CD4-positive, alpha-beta T cell treated with Interleukin-17A for 1 hour (primary cell): ENCODE data around the gene FPGS.
A peak's percentile ranks its signal among the peaks of the same experiment; 100 is the strongest.
"Not testable (repeated sequence)": the region's sequence is repeated elsewhere in the genome, so short reads cannot be mapped to it uniquely, and the experiment has no call there.

Experiments
- DNase-seq: peaks from one replicate; pipeline ENCODE4 v3.0.0-alpha.2; 2020

Gene FPGS

GRCh38 chr9:127814619-127815511 lies 12.2 kb downstream of the FPGS start:
- DNase-seq = no peak

GRCh38 chr9:127815512-127816361 lies 13.1 kb downstream of the FPGS start:
- DNase-seq = no peak

- DNase-seq = no peak
Measured at GRCh38 chr9:127816362-127816725, 13.7 kb downstream of the FPGS start.

- DNase-seq = no peak
Measured at GRCh38 chr9:127816728-127817127, 14.0 kb downstream of the FPGS start.

- no peak for DNase-seq
Measured at GRCh38 chr9:127817881-127818434, 15.3 kb downstream of the FPGS start.

GRCh38 chr9:127818574-127818973 lies 15.9 kb downstream of the FPGS start:
- no peak for DNase-seq

GRCh38 chr9:127822108-127822507 lies 19.4 kb downstream of the FPGS start:
- no peak for DNase-seq

GRCh38 chr9:127825319-127826051 lies 22.8 kb downstream of the FPGS start:
- DNase-seq = no peak

- no peak for DNase-seq
Measured at GRCh38 chr9:127826253-127826913, 23.7 kb downstream of the FPGS start.

GRCh38 chr9:127828262-127829031 lies 25.8 kb downstream of the FPGS start:
- no peak for DNase-seq

GRCh38 chr9:127829205-127829906 lies 26.7 kb downstream of the FPGS start:
- no peak for DNase-seq

- no peak for DNase-seq
Measured at GRCh38 chr9:127832248-127832647, 29.6 kb downstream of the FPGS start.

GRCh38 chr9:127833555-127833954 lies 30.9 kb downstream of the FPGS start:
- DNase-seq = no peak

- DNase-seq = peak; percentile 24
Measured at GRCh38 chr9:127835991-127836516, 33.4 kb downstream of the FPGS start.

GRCh38 chr9:127836561-127836960 lies 33.9 kb downstream of the FPGS start:
- DNase-seq = not testable (repeated sequence)

- no peak for DNase-seq
Measured at GRCh38 chr9:127837346-127837745, 34.7 kb downstream of the FPGS start.

GRCh38 chr9:127838375-127839078 lies 35.8 kb downstream of the FPGS start:
- DNase-seq = no peak

- DNase-seq = no peak
Measured at GRCh38 chr9:127841087-127841835, 38.6 kb downstream of the FPGS start.

GRCh38 chr9:127844821-127845359 lies 42.2 kb downstream of the FPGS start:
- no peak for DNase-seq
